CD8-positive, alpha-beta memory T cell (primary cell): ENCODE data around the gene ORM1. TPM values are rescaled to one million over a fixed set of nuclear protein-coding genes. Genes with fewer than 3 reads are reported as not detected.

Experiments used
- CTCF ChIA-PET: fragments of 350-600 bp; sonication (Branson Sonifier 250); formaldehyde crosslinking; loops from one replicate; lab custom pipeline; 2021; ENCODE audit warnings: antibody characterized with exemption; lab: Charles Lee
- POLR2A ChIA-PET: fragments of 350-600 bp; sonication (Branson Sonifier 250); formaldehyde crosslinking; loops from one replicate; lab custom pipeline; 2021; ENCODE audit warnings: antibody characterized with exemption; lab: Charles Lee
- DNase-seq, 5 donors: peaks; one replicate each; pipeline versions ENCODE4 v3.0.0 to v3.0.0-alpha.2; 2020 to 2022; ENCODE audit warnings: mixed read lengths in 1 of 5
- H3K27ac ChIP-seq: one replicate; pipeline ENCODE4 v1.7.0; 2013; ENCODE audit warnings: low read depth, mild to moderate bottlenecking, low read length, moderate library complexity
- H3K27me3 ChIP-seq: 2 replicates; pipeline ENCODE4 v1.7.0; 2013; ENCODE audit warnings: low read length, mild to moderate bottlenecking; ENCODE audit not compliant: insufficient read depth, poor library complexity, severe bottlenecking
- H3K36me3 ChIP-seq: 2 replicates; pipeline ENCODE4 v1.7.0; 2013; ENCODE audit warnings: mild to moderate bottlenecking, low read length, moderate library complexity; ENCODE audit not compliant: insufficient read depth
- H3K4me1 ChIP-seq: 2 replicates; pipeline ENCODE4 v1.7.0; 2013; ENCODE audit warnings: mild to moderate bottlenecking, low read length, moderate library complexity; ENCODE audit not compliant: insufficient read depth
- H3K4me3 ChIP-seq: 2 replicates; pipeline ENCODE4 v1.7.0; 2013; ENCODE audit warnings: mild to moderate bottlenecking, low read length
- H3K9me3 ChIP-seq: 2 replicates; pipeline ENCODE4 v1.7.0; 2013; ENCODE audit warnings: mild to moderate bottlenecking, low read length
- H3K27ac Mint-ChIP-seq, 8 donors: one replicate each; pipeline ENCODE4 v1.8.0; 2020 to 2021; ENCODE audit warnings: mixed read lengths in 8 of 8, mild to moderate bottlenecking in 6 of 8, inconsistent platforms in 3 of 8, moderate library complexity in 3 of 8
- H3K27me3 Mint-ChIP-seq, 2 donors: one replicate each; pipeline ENCODE4 v1.8.0; 2020 to 2021; ENCODE audit warnings: mixed read lengths in 2 of 2, mild to moderate bottlenecking in 1 of 2, moderate library complexity in 1 of 2
- H3K36me3 Mint-ChIP-seq, 3 donors: one replicate each; pipeline ENCODE4 v1.8.0; 2020 to 2021; ENCODE audit warnings: mixed read lengths in 3 of 3, inconsistent platforms in 1 of 3, mild to moderate bottlenecking in 1 of 3
- H3K4me1 Mint-ChIP-seq, 3 donors: one replicate each; pipeline ENCODE4 v1.8.0; 2020 to 2021; ENCODE audit warnings: mixed read lengths in 3 of 3, inconsistent platforms in 1 of 3, mild to moderate bottlenecking in 1 of 3
- H3K4me3 Mint-ChIP-seq, 7 donors: one replicate each; pipeline ENCODE4 v1.8.0; 2020 to 2021; ENCODE audit warnings: mixed read lengths in 7 of 7, mild to moderate bottlenecking in 6 of 7, moderate library complexity in 4 of 7, inconsistent platforms in 2 of 7
- H3K9me3 Mint-ChIP-seq, 5 donors: one replicate each; pipeline ENCODE4 v1.8.0; 2020 to 2022; ENCODE audit warnings: mixed read lengths in 5 of 5, mild to moderate bottlenecking in 3 of 5, moderate library complexity in 2 of 5, inconsistent platforms in 1 of 5
- polyA plus RNA-seq: library from polyadenylated mRNA; unstranded; fragments of 300-500 nt; fragmentation: Illumina TruSeq; gene quantifications from one replicate; pipeline ENCODE4 v1.2.3, GENCODE V29; 2021
- total RNA-seq, 2 experiments: library from RNA; stranded (reverse); gene quantifications; one replicate each; pipeline ENCODE4 v1.2.3, GENCODE V29; 2021

Gene ORM1
- total and polyA plus RNA-seq, 3 experiments from 2014 or later: not detected

DNA sequence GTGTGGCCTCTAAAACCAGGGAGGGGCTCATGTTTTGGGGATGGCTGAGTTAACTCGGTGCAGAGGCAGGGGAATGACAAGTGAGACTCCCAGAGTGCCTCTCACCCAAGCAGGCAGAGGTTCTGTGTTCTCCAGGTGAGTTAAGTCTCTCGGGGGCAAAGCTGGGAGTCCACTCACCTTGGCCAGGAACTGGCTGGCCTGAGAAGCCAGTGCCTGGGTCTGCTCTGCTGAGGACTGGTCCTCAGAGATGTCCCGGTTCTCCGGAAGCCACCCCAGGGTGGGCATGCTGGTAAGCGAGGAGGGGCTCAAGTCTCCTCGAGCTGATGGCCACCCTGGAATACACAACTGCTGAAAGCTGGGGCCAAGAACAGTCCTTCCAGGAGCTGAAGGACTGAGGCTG is 44.5 kb downstream of the ORM1 start:
- Histone ChIP-seq H3K27me3 (no peaks in the 10 kb centered on the region), H3K27ac (peak overlapping the region; percentile 68), H3K4me1 (peaks cover 98% of the 10 kb centered on the region), H3K36me3 (peaks cover 62% of the 10 kb centered on the region), H3K9me3 (no peaks in the 10 kb centered on the region), H3K4me3 (peak overlapping the region; percentile 1)
- ChIA-PET POLR2A (interaction anchor here (0.5 to 14.5 kb wide), 7 partner anchors 10 to 30 kb away, joined by 3 to 341 read pairs (median 8); partner anchors contain the start of gene AKNA), CTCF (interaction anchor here (0.8 to 15.5 kb wide), 8 partner anchors 15 to 140 kb away, joined by 3 to 245 read pairs (median 4); partner anchors contain the start of gene AKNA)
- peaks cover 93 to 100% (median 95%) of the 10 kb centered on the region in 3 donors for H3K4me1 Mint-ChIP-seq
- no peaks in the 10 kb centered on the region for H3K9me3 Mint-ChIP-seq
- no peak for DNase-seq
- H3K27me3 Mint-ChIP-seq: peaks cover 0 to 4% of the 10 kb centered on the region in 2 donors
- peaks cover 24 to 93% (median 31%) of the 10 kb centered on the region in 3 donors for H3K36me3 Mint-ChIP-seq
- H3K4me3 Mint-ChIP-seq: peak overlapping the region in 6 of 7 donors; percentile 47 to 82 (median 76)
- peak overlapping the region; percentile 55 to 99 (median 96) for H3K27ac Mint-ChIP-seq

DNA sequence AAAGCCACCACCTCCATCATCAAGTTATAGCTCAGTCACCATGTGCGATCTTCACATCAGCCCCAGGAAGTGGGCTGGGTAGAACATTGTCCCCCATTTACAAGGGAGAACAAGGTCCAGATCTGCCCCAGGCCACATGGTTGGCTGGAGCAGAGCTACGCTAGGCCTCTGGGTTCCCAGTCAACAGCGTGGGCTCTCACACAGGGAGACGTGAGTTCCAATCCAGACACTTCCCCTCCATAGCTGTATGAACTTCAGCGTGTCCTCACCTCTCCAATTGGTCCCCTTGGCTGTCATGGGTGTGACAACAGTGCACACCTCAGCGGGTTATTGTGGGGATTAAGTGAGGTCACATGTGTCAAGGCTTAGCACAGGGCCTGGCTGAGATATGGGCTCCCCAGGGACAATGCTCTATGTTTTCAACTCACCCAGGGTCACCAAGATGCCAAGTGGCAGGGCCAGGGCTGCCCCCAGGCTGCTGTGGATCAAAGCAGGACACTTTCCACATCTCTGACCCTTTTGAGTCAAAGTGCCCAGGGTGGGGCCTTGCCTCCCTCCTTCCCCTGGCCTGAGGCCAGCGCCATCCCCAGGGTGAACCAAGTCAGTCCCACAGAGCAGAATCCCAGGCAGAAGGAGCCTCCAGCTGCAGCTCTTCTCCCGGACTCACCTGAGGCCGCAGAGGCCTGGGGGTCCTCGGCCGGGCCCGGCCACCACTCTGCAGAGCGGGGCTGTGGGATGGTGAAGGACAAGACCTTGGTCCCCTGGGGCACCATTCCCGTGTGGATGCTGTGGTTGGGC is 45.1 kb downstream of the ORM1 start:
- Mint-ChIP-seq H3K9me3 (no peaks in the 10 kb centered on the region), H3K4me1 (peaks cover 93 to 100% (median 97%) of the 10 kb centered on the region in 3 donors), H3K27me3 (peaks cover 0 to 4% of the 10 kb centered on the region in 2 donors), H3K4me3 (peak overlapping the region in 6 of 7 donors; percentile 39 to 82 (median 74)), H3K27ac (peak overlapping the region; percentile 55 to 99 (median 96)), H3K36me3 (peaks cover 24 to 93% (median 31%) of the 10 kb centered on the region in 3 donors)
- Histone ChIP-seq H3K4me1 (peaks cover 97% of the 10 kb centered on the region), H3K27me3 (no peaks in the 10 kb centered on the region), H3K9me3 (no peaks in the 10 kb centered on the region), H3K4me3 (peak overlapping the region; percentile 1), H3K27ac (peak overlapping the region; percentile 68), H3K36me3 (peaks cover 56% of the 10 kb centered on the region)
- DNase-seq: peak in 1 of 5 donors; percentile 21
- ChIA-PET POLR2A (interaction anchor here (0.5 to 14.5 kb wide), 7 partner anchors 10 to 29 kb away, joined by 3 to 341 read pairs (median 5); partner anchors contain the start of gene AKNA), CTCF (interaction anchor here (0.7 to 15.5 kb wide), 10 partner anchors 12 to 140 kb away, joined by 3 to 245 read pairs (median 4); partner anchors contain the start of gene AKNA)

DNA sequence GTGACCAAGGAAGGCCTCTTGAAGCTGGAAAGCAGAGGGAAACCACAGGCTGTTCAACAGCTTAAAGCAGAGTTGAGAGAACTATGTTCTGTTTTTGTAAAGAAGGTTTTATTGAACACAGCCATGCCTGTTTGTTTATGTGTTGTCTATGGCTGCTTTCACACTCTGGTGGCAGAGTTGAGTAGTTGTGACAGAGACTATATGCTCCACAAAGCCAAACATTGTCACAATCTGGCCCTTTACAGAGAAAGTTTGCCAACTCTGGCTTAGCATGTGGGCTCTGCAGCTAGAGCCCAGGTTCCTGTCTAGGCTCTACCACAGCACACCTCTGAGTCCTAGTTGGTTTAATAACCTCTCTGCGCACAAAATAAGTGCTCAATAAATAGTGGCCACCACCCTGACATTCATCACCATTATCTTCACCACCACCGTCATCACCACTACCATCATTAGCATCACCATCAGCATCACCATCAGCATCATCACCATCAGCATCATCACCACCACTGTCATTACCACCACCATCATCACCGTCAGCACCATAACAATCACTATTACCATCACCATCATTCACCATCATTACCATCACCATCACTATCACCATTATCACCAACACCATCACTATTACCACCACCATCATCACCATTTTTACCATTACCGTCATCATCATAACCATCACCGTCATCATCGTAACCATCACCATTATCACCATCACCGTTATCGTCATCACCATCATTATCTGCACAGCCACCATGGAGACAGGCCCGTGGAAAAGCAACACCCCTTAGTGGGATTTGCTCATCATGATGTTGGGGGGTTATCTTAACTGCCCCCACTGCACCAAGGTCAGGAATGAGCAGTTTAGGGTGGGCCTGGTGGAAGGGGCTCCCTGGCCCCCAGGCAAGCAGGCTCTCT is 46.6 kb downstream of the ORM1 start:
- Mint-ChIP-seq H3K36me3 (peaks cover 20 to 93% (median 29%) of the 10 kb centered on the region in 3 donors), H3K27me3 (peaks cover 0 to 3% of the 10 kb centered on the region in 2 donors), H3K9me3 (no peaks in the 10 kb centered on the region), H3K4me1 (peaks cover 92 to 100% (median 97%) of the 10 kb centered on the region in 3 donors), H3K4me3 (peak overlapping the region; percentile 31 to 87 (median 58)), H3K27ac (peak overlapping the region; percentile 81 to 97 (median 93))
- Histone ChIP-seq H3K4me3 (no peak overlapping the region), H3K4me1 (peaks cover 96% of the 10 kb centered on the region), H3K27ac (peak overlapping the region; percentile 81), H3K36me3 (peaks cover 49% of the 10 kb centered on the region), H3K27me3 (no peaks in the 10 kb centered on the region), H3K9me3 (no peaks in the 10 kb centered on the region)
- DNase-seq: peak in 3 of 5 donors; percentile 40 to 80 (median 67)
- ChIA-PET POLR2A (interaction anchor here (0.9 to 14.5 kb wide), 3 partner anchors 17 to 26 kb away, joined by 3 to 341 read pairs (median 14); partner anchors contain the start of gene AKNA), CTCF (interaction anchor here (0.8 to 15.5 kb wide), 7 partner anchors 13 to 538 kb away, joined by 3 to 245 read pairs (median 4); partner anchors contain the start of gene AKNA)

DNA sequence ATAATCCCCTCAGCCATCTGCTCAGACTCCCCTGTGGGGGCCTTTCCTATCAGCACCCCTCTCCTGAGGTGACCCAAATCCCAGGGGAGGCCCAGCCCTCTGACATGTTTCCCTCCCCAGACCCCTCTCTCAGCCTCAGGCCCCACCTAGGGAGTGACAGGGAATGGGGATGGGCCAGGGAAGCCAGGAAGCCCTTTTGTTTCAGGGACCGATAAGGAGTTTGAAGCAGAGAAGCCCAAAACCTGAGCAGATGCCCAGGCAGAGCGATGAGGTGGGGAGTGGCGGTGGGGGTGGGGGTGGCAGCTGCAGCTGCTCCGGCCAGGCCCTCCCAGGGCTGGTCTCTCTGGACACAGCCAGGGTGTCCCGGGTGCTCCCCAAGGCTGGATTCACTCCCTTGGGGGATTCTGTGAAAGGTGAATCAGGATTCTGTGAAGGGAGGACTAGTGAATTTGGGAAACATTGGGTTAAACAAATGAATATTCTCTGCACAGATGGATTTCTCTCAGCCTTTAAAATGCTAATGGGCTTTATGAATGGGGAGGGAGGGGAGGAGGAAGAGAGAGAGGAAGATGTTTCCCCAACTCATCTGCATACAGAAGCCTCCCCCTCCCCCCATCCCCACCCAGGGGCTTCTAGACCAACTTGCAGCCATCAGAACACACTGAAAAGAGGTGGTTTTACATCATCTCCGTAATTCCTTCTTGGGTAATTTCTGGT is 47.5 kb downstream of the ORM1 start:
- ChIA-PET POLR2A (interaction anchor here (1.6 to 14.5 kb wide), 2 partner anchors 9 to 17 kb away, joined by 8 to 341 read pairs; partner anchors contain the start of gene AKNA), CTCF (interaction anchor here (0.9 to 15.5 kb wide), 4 partner anchors 12 to 537 kb away, joined by 3 to 245 read pairs (median 10); partner anchors contain the start of gene AKNA)
- Mint-ChIP-seq H3K36me3 (peaks cover 19 to 93% (median 32%) of the 10 kb centered on the region in 3 donors), H3K9me3 (no peaks in the 10 kb centered on the region), H3K4me3 (peak overlapping the region in 5 of 7 donors; percentile 27 to 89 (median 82)), H3K4me1 (peaks cover 93 to 100% (median 98%) of the 10 kb centered on the region in 3 donors), H3K27ac (peak overlapping the region; percentile 81 to 99 (median 94)), H3K27me3 (peaks cover 0 to 3% of the 10 kb centered on the region in 2 donors)
- Histone ChIP-seq H3K4me3 (peak overlapping the region; percentile 36), H3K27ac (peak overlapping the region; percentile 81), H3K27me3 (no peaks in the 10 kb centered on the region), H3K36me3 (peaks cover 49% of the 10 kb centered on the region), H3K9me3 (no peaks in the 10 kb centered on the region), H3K4me1 (peaks cover 97% of the 10 kb centered on the region)
- no peak for DNase-seq

DNA sequence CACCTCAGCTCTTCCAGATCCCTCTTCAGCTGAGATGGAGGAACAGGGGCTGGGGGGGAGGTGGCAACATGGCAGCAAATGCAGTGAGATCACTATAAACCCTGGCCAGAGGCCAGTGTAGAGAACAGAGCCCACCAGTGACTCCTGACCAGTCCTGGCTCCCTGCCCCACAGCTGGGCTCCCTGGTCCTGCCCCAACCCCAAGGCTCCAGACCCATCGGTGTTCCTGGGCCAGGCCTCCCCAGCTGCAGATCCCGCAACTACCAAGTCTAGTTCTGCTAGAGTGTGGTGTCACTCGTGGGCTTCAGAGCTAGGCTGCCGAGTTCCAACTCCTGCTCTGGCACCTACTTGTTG is 48.0 kb downstream of the ORM1 start:
- Histone ChIP-seq H3K4me1 (peaks cover 96% of the 10 kb centered on the region), H3K4me3 (peak overlapping the region; percentile 36), H3K9me3 (no peaks in the 10 kb centered on the region), H3K27me3 (no peaks in the 10 kb centered on the region), H3K36me3 (peaks cover 49% of the 10 kb centered on the region), H3K27ac (peak overlapping the region; percentile 81)
- peaks cover 0 to 3% of the 10 kb centered on the region in 2 donors for H3K27me3 Mint-ChIP-seq
- ChIA-PET POLR2A (interaction anchor here (1.2 to 14.5 kb wide), 3 partner anchors 9 to 18 kb away, joined by 4 to 341 read pairs (median 8); partner anchors contain the start of gene AKNA), CTCF (interaction anchor here (3.6 to 15.5 kb wide), 2 partner anchors 12 to 19 kb away, joined by 15 to 245 read pairs; partner anchors contain the start of gene AKNA)
- no peak for DNase-seq
- H3K9me3 Mint-ChIP-seq: no peaks in the 10 kb centered on the region
- peaks cover 23 to 93% (median 33%) of the 10 kb centered on the region in 3 donors for H3K36me3 Mint-ChIP-seq
- H3K4me1 Mint-ChIP-seq: peaks cover 93 to 100% (median 98%) of the 10 kb centered on the region in 3 donors
- H3K27ac Mint-ChIP-seq: peak overlapping the region; percentile 81 to 99 (median 93)
- H3K4me3 Mint-ChIP-seq: peak overlapping the region in 6 of 7 donors; percentile 80 to 91 (median 84)

DNA sequence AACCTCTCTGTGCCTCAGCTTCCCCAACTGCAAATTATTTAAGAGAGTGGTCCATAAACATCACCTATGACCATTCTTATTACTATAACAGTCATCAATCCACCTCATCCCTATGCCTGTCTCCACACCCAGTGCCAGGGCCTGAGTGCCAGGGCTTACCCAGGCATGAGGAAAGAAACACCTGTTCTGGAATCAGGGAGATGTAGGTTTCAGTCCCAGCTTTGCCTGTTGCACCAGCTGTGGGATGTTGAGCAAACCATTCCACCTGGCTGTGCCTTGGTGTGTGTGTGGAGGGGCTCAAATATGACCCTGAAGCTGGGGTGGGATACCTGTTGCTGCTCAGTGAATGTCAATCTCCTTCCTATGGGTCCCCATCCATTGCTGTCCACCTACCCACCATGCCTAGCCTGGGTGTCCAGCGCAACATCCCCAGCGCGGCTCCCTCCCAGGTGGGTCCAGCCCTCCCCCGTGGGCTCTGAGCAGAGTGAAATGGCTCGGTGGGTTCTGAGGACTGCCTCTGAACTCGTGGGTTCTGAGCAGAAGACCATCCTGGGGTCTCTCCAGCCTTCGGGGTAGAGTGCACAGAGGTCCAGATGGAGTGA is 48.5 kb downstream of the ORM1 start:
- H3K4me1 Mint-ChIP-seq: peaks cover 90 to 97% (median 96%) of the 10 kb centered on the region in 3 donors
- H3K27me3 Mint-ChIP-seq: peaks cover 0 to 3% of the 10 kb centered on the region in 2 donors
- DNase-seq: no peak
- Histone ChIP-seq H3K36me3 (peaks cover 52% of the 10 kb centered on the region), H3K27ac (peak overlapping the region; percentile 81), H3K27me3 (no peaks in the 10 kb centered on the region), H3K4me3 (peak overlapping the region; percentile 38), H3K9me3 (no peaks in the 10 kb centered on the region), H3K4me1 (peaks cover 94% of the 10 kb centered on the region)
- peak overlapping the region; percentile 72 to 91 (median 82) for H3K4me3 Mint-ChIP-seq
- H3K36me3 Mint-ChIP-seq: peaks cover 23 to 92% (median 33%) of the 10 kb centered on the region in 3 donors
- CTCF ChIA-PET: interaction anchor here (1.2 to 15.5 kb wide), 6 partner anchors 11 to 132 kb away, joined by 3 to 245 read pairs (median 4); partner anchors contain the start of gene AKNA
- peak overlapping the region; percentile 81 to 99 (median 93) for H3K27ac Mint-ChIP-seq
- POLR2A ChIA-PET: interaction anchor here (0.6 to 14.5 kb wide), 4 partner anchors 10 to 364 kb away, joined by 3 to 341 read pairs (median 6); partner anchors contain the start of gene AKNA
- no peaks in the 10 kb centered on the region for H3K9me3 Mint-ChIP-seq
